ENCODE results near the gene CA5A. TPM values are rescaled to one million over a fixed set of nuclear protein-coding genes. Genes with fewer than 3 reads are reported as not detected.

CA5A gene
- total and polyA plus RNA-seq, 2 of the 13 experiments (the other 11 are each of a cell fraction or from before 2014, with no cell fraction given) = 66.8 to 106 TPM

GRCh38 chr16:87966685-87967185, 30.4 kb upstream of the CA5A start (continued):
- TF ChIP-seq, protein P1, sequence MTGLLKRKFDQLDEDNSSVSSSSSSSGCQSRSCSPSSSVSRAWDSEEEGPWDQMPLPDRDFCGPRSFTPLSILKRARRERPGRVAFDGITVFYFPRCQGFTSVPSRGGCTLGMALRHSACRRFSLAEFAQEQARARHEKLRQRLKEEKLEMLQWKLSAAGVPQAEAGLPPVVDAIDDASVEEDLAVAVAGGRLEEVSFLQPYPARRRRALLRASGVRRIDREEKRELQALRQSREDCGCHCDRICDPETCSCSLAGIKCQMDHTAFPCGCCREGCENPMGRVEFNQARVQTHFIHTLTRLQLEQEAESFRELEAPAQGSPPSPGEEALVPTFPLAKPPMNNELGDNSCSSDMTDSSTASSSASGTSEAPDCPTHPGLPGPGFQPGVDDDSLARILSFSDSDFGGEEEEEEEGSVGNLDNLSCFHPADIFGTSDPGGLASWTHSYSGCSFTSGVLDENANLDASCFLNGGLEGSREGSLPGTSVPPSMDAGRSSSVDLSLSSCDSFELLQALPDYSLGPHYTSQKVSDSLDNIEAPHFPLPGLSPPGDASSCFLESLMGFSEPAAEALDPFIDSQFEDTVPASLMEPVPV (CRISPR knock-in tag; IDR thresholded peaks at IDR 0.05) = no peak
- TF ChIP-seq HNRNPH1 (optimal IDR thresholded peaks at IDR 0.05; ENCODE audit: low read depth, low read length) (no peak), DR1 (CRISPR knock-in tag; IDR thresholded peaks at IDR 0.05) (no peak), AHR (CRISPR knock-in tag; IDR thresholded peaks at IDR 0.05) (no peak; the same call in 1 of the 2 replicates), ZNF678 (CRISPR knock-in tag; IDR thresholded peaks at IDR 0.05) (no peak), HIVEP1 (CRISPR knock-in tag; IDR thresholded peaks at IDR 0.05) (no peak), TOPORS (CRISPR knock-in tag; IDR thresholded peaks at IDR 0.05) (no peak), KDM3A (CRISPR knock-in tag; IDR thresholded peaks at IDR 0.05; ENCODE audit: low read depth) (no peak), ZNF329 (CRISPR knock-in tag; IDR thresholded peaks at IDR 0.05; ENCODE audit: low read depth) (no peak), ZNF576 (CRISPR knock-in tag; IDR thresholded peaks at IDR 0.05) (no peak), ELK4 (CRISPR knock-in tag; IDR thresholded peaks at IDR 0.05; ENCODE audit: borderline replicate concordance) (no peak), DDIT3 (CRISPR knock-in tag; IDR thresholded peaks at IDR 0.05) (no peak), ZSCAN9 (CRISPR knock-in tag; IDR thresholded peaks at IDR 0.05; ENCODE audit: borderline replicate concordance) (0 out of 2 replicates have a peak, but pooled peaks have one; percentile 52), CCAR2 (optimal IDR thresholded peaks at IDR 0.05; ENCODE audit: low read depth, low read length) (no peak), XRCC5 (optimal IDR thresholded peaks at IDR 0.05; ENCODE audit: low read length) (no peak), DMAP1 (CRISPR knock-in tag; IDR thresholded peaks at IDR 0.05) (0 out of 2 replicates have a peak, but pooled peaks have one; percentile 41), ZNF75D (CRISPR knock-in tag; IDR thresholded peaks at IDR 0.05; ENCODE audit: borderline replicate concordance) (no peak), ARNT (IDR thresholded peaks at IDR 0.05) (no peak)
- TF ChIP-seq, protein P2, sequence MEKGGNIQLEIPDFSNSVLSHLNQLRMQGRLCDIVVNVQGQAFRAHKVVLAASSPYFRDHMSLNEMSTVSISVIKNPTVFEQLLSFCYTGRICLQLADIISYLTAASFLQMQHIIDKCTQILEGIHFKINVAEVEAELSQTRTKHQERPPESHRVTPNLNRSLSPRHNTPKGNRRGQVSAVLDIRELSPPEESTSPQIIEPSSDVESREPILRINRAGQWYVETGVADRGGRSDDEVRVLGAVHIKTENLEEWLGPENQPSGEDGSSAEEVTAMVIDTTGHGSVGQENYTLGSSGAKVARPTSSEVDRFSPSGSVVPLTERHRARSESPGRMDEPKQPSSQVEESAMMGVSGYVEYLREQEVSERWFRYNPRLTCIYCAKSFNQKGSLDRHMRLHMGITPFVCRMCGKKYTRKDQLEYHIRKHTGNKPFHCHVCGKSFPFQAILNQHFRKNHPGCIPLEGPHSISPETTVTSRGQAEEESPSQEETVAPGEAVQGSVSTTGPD (CRISPR knock-in tag; IDR thresholded peaks at IDR 0.05) = no peak
- TF ChIP-seq, protein P3, sequence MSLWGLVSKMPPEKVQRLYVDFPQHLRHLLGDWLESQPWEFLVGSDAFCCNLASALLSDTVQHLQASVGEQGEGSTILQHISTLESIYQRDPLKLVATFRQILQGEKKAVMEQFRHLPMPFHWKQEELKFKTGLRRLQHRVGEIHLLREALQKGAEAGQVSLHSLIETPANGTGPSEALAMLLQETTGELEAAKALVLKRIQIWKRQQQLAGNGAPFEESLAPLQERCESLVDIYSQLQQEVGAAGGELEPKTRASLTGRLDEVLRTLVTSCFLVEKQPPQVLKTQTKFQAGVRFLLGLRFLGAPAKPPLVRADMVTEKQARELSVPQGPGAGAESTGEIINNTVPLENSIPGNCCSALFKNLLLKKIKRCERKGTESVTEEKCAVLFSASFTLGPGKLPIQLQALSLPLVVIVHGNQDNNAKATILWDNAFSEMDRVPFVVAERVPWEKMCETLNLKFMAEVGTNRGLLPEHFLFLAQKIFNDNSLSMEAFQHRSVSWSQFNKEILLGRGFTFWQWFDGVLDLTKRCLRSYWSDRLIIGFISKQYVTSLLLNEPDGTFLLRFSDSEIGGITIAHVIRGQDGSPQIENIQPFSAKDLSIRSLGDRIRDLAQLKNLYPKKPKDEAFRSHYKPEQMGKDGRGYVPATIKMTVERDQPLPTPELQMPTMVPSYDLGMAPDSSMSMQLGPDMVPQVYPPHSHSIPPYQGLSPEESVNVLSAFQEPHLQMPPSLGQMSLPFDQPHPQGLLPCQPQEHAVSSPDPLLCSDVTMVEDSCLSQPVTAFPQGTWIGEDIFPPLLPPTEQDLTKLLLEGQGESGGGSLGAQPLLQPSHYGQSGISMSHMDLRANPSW (CRISPR knock-in tag; IDR thresholded peaks at IDR 0.05; ENCODE audit: borderline replicate concordance) = no peak
- TF ChIP-seq, protein P4, sequence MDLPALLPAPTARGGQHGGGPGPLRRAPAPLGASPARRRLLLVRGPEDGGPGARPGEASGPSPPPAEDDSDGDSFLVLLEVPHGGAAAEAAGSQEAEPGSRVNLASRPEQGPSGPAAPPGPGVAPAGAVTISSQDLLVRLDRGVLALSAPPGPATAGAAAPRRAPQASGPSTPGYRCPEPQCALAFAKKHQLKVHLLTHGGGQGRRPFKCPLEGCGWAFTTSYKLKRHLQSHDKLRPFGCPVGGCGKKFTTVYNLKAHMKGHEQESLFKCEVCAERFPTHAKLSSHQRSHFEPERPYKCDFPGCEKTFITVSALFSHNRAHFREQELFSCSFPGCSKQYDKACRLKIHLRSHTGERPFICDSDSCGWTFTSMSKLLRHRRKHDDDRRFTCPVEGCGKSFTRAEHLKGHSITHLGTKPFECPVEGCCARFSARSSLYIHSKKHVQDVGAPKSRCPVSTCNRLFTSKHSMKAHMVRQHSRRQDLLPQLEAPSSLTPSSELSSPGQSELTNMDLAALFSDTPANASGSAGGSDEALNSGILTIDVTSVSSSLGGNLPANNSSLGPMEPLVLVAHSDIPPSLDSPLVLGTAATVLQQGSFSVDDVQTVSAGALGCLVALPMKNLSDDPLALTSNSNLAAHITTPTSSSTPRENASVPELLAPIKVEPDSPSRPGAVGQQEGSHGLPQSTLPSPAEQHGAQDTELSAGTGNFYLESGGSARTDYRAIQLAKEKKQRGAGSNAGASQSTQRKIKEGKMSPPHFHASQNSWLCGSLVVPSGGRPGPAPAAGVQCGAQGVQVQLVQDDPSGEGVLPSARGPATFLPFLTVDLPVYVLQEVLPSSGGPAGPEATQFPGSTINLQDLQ (CRISPR knock-in tag; IDR thresholded peaks at IDR 0.05) = no peak
